GM23338 (cell line): ENCODE data around the gene C1orf210.

Experiments
- CTCF ChIP-seq, 2 experiments: fragments of 200-600 bp in 1 of 2; sonication (generic) in 1 of 2; conservative IDR thresholded peaks; 2 replicates each; pipeline versions ENCODE4 v1.5.1 to v1.6.1; 2016 to 2017; ENCODE audit warnings: antibody characterized with exemption in 2 of 2, low read depth in 2 of 2, mild to moderate bottlenecking in 2 of 2, moderate library complexity in 1 of 2
- EZH2 ChIP-seq: fragments of 200-600 bp; sonication (generic); IDR thresholded peaks from one replicate; pipeline ENCODE4 v1.8.0; 2017; ENCODE audit warnings: antibody characterized with exemption, mild to moderate bottlenecking, low read depth; ENCODE audit not compliant: unreplicated experiment
- EZH2phosphoT487 ChIP-seq: fragments of 200-600 bp; sonication (generic); IDR thresholded peaks from one replicate; pipeline ENCODE4 v1.8.1; 2018; ENCODE audit warnings: antibody characterized with exemption; ENCODE audit not compliant: unreplicated experiment
- POLR2AphosphoS5 ChIP-seq: IDR thresholded peaks from 2 replicates; pipeline ENCODE4 v1.6.1; 2016; ENCODE audit warnings: antibody characterized with exemption, low read depth

- no peak for TF ChIP-seq CTCF (conservative IDR thresholded peaks at IDR 0.05; ENCODE audit: low read depth in 2 of 2)
- no peak for TF ChIP-seq POLR2AphosphoS5
- TF ChIP-seq EZH2, result no peak
- no peak for TF ChIP-seq EZH2phosphoT487
These were observed 33.9 kb upstream of the C1orf210 start for GRCh38 chr1:43319288-43319687.
